HEK293 (cell line): ENCODE data around the gene UNC5B.

Experiments used
- CTCF ChIA-PET: fragments of 350-600 bp; formaldehyde crosslinking; extraction: SDS; loops from one replicate; lab custom pipeline; 2021; ENCODE audit warnings: antibody characterized with exemption; lab: Yijun Ruan, JAX
- POLR2A ChIA-PET: fragments of 300-600 bp; formaldehyde crosslinking; extraction: SDS; loops from one replicate; lab custom pipeline; 2020; ENCODE audit warnings: antibody characterized with exemption, inconsistent platforms; lab: Yijun Ruan, JAX
- H3K27ac ChIP-seq: fragments of 200-500 bp; sonication (Bioruptor generic); 2 replicates; pipeline ENCODE4 v1.5.1; 2014; ENCODE audit warnings: low read depth, low read length, control low read depth, inconsistent platforms; ENCODE audit errors: extremely low read depth
- H3K36me3 ChIP-seq, 2 experiments: fragments of 200-500 bp in 1 of 2; sonication (Bioruptor generic) in 1 of 2; 1 replicate in 1 of 2; 2 replicates in 1 of 2; pipeline ENCODE4 v1.5.1; 2014 to 2017; ENCODE audit warnings: inconsistent platforms in 2 of 2, low read length in 2 of 2; ENCODE audit not compliant: control insufficient read depth in 2 of 2, insufficient read depth in 1 of 2
- H3K4me1 ChIP-seq: fragments of 200-500 bp; sonication (Bioruptor generic); 2 replicates; pipeline ENCODE4 v1.5.1; 2014; ENCODE audit warnings: mild to moderate bottlenecking, low read length, inconsistent platforms; ENCODE audit not compliant: control insufficient read depth, insufficient read depth
- H3K4me3 ChIP-seq: 2 replicates; pipeline ENCODE4 v1.5.1; 2011; ENCODE audit warnings: low read depth, mild to moderate bottlenecking, control low read depth, low read length, moderate library complexity
- H3K9me3 ChIP-seq: fragments of 200-500 bp; sonication (Bioruptor generic); 2 replicates; pipeline ENCODE4 v1.5.1; 2014; ENCODE audit warnings: low read depth, low read length, inconsistent platforms; ENCODE audit not compliant: control insufficient read depth, insufficient read depth
- AEBP2 ChIP-seq: fragments of 450-650 bp; formaldehyde crosslinking; IDR thresholded peaks from 2 replicates; pipeline ENCODE4 v1.5.1; 2016; ENCODE audit warnings: missing biosample characterization, missing genetic modification characterization, borderline replicate concordance
- ATF2 ChIP-seq: fragments of 450-650 bp; formaldehyde crosslinking; IDR thresholded peaks from 2 replicates; pipeline ENCODE4 v1.5.1; 2016; ENCODE audit warnings: missing biosample characterization, missing genetic modification characterization, low read depth
- CTCF ChIP-seq: fragments of 450-650 bp; formaldehyde crosslinking; IDR thresholded peaks from 2 replicates; pipeline ENCODE4 v1.5.1; 2016; ENCODE audit warnings: missing biosample characterization, missing genetic modification characterization
- ELK4 ChIP-seq: IDR thresholded peaks from 2 replicates; pipeline ENCODE4 v1.6.1; 2011; ENCODE audit warnings: mild to moderate bottlenecking, low read depth, low read length, borderline replicate concordance
- GLI4 ChIP-seq: fragments of 450-650 bp; formaldehyde crosslinking; IDR thresholded peaks from 2 replicates; pipeline ENCODE4 v1.5.1; 2016; ENCODE audit warnings: missing biosample characterization, missing genetic modification characterization
- GLIS2 ChIP-seq: fragments of 450-650 bp; formaldehyde crosslinking; IDR thresholded peaks from 2 replicates; pipeline ENCODE4 v1.5.1; 2016; ENCODE audit warnings: missing biosample characterization, missing genetic modification characterization
- KLF10 ChIP-seq: fragments of 450-650 bp; IDR thresholded peaks from 2 replicates; pipeline ENCODE4 v1.5.1; 2018; ENCODE audit warnings: missing biosample characterization, mild to moderate bottlenecking, missing genetic modification characterization
- KLF9 ChIP-seq: fragments of 450-650 bp; formaldehyde crosslinking; IDR thresholded peaks from 2 replicates; pipeline ENCODE4 v1.5.1; 2016; ENCODE audit warnings: missing biosample characterization, missing genetic modification characterization, low read depth
- RBAK ChIP-seq: fragments of 450-650 bp; formaldehyde crosslinking; IDR thresholded peaks from 2 replicates; pipeline ENCODE4 v1.5.1; 2016; ENCODE audit warnings: missing biosample characterization, missing genetic modification characterization
- SCRT1 ChIP-seq: fragments of 450-650 bp; formaldehyde crosslinking; IDR thresholded peaks from 2 replicates; pipeline ENCODE4 v1.5.1; 2016; ENCODE audit warnings: missing biosample characterization, missing genetic modification characterization, borderline replicate concordance
- ZBTB1 ChIP-seq: fragments of 450-650 bp; formaldehyde crosslinking; IDR thresholded peaks from 2 replicates; pipeline ENCODE4 v1.5.1; 2016; ENCODE audit warnings: missing biosample characterization, missing genetic modification characterization
- ZBTB7A ChIP-seq: fragments of 450-650 bp; formaldehyde crosslinking; IDR thresholded peaks from 2 replicates; pipeline ENCODE4 v1.5.1; 2016; ENCODE audit warnings: low read depth, missing biosample characterization, missing genetic modification characterization
- ZNF214 ChIP-seq: fragments of 450-650 bp; formaldehyde crosslinking; IDR thresholded peaks from 2 replicates; pipeline ENCODE4 v1.5.1; 2017; ENCODE audit warnings: missing biosample characterization, mild to moderate bottlenecking, missing genetic modification characterization, borderline replicate concordance
- ZNF26 ChIP-seq: fragments of 450-650 bp; formaldehyde crosslinking; IDR thresholded peaks from 2 replicates; pipeline ENCODE4 v1.5.1; 2016; ENCODE audit warnings: missing biosample characterization, missing genetic modification characterization
- ZNF266 ChIP-seq: fragments of 450-650 bp; formaldehyde crosslinking; IDR thresholded peaks from 2 replicates; pipeline ENCODE4 v1.5.1; 2016; ENCODE audit warnings: missing biosample characterization, missing genetic modification characterization, low read depth
- ZNF274 ChIP-seq, 2 experiments: fragments of 200-500 bp in 1 of 2; fragments of 450-650 bp in 1 of 2; sonication (Bioruptor generic) in 1 of 2; formaldehyde crosslinking in 1 of 2; IDR thresholded peaks; 2 replicates each; pipeline versions ENCODE4 v1.5.1 to v1.6.1; 2014 to 2016; ENCODE audit warnings: borderline replicate concordance in 1 of 2, inconsistent platforms in 1 of 2, low read length in 1 of 2, missing biosample characterization in 1 of 2, missing genetic modification characterization in 1 of 2
- ZNF280C ChIP-seq: fragments of 450-650 bp; formaldehyde crosslinking; IDR thresholded peaks from 2 replicates; pipeline ENCODE4 v1.5.1; 2016; ENCODE audit warnings: missing biosample characterization, missing genetic modification characterization
- ZNF335 ChIP-seq: fragments of 450-650 bp; formaldehyde crosslinking; conservative IDR thresholded peaks from 2 replicates; pipeline ENCODE4 v1.5.1; 2016; ENCODE audit warnings: missing biosample characterization, missing genetic modification characterization
- ZNF362 ChIP-seq: fragments of 450-650 bp; formaldehyde crosslinking; IDR thresholded peaks from 2 replicates; pipeline ENCODE4 v1.5.1; 2016; ENCODE audit warnings: missing biosample characterization, missing genetic modification characterization
- ZNF366 ChIP-seq: fragments of 450-650 bp; formaldehyde crosslinking; conservative IDR thresholded peaks from 2 replicates; pipeline ENCODE4 v1.5.1; 2016; ENCODE audit warnings: missing biosample characterization, missing genetic modification characterization
- ZNF488 ChIP-seq: fragments of 450-650 bp; formaldehyde crosslinking; IDR thresholded peaks from 2 replicates; pipeline ENCODE4 v1.5.1; 2016; ENCODE audit warnings: missing biosample characterization, missing genetic modification characterization
- ZNF558 ChIP-seq: fragments of 450-650 bp; formaldehyde crosslinking; IDR thresholded peaks from 2 replicates; pipeline ENCODE4 v1.5.1; 2016; ENCODE audit warnings: missing biosample characterization, missing genetic modification characterization
- ZNF837 ChIP-seq: fragments of 450-650 bp; formaldehyde crosslinking; IDR thresholded peaks from 2 replicates; pipeline ENCODE4 v1.5.1; 2016; ENCODE audit warnings: missing biosample characterization, missing genetic modification characterization

UNC5B gene

GRCh38 chr10:71191019-71191418 lies 21.4 kb upstream of the UNC5B start (continued):
- TF ChIP-seq ELK4 (no peak), ZNF366 (tag by site-specific recombination) (no peak), ZNF335 (no peak), CTCF (tag by site-specific recombination) (no peak), ZNF266 (tag by site-specific recombination) (no peak), GLIS2 (tag by site-specific recombination) (no peak), KLF9 (no peak)
- TF ChIP-seq, all 188 proteins: peak for 0

- CTCF ChIA-PET, result interaction anchor here (0.6 kb wide), 2 partner anchors 262 to 288 kb away, joined by 3 read pairs; no protein-coding TSS in a partner anchor
- no peaks in the 10 kb centered on the region; the same call in 1 of the 2 replicates for H3K4me1 ChIP-seq
- H3K27ac ChIP-seq, result no peak overlapping the region
- H3K36me3 ChIP-seq, result no peaks in the 10 kb centered on the region
- H3K9me3 ChIP-seq, result no peaks in the 10 kb centered on the region
- H3K4me3 ChIP-seq, result no peak overlapping the region
- no peak for TF ChIP-seq ZNF362 (tag by site-specific recombination)
- no peak for TF ChIP-seq AEBP2 (tag by site-specific recombination)
- no peak for TF ChIP-seq RBAK (tag by site-specific recombination)
- TF ChIP-seq ZNF488 (tag by site-specific recombination), result no peak
- no peak for TF ChIP-seq ZNF837 (tag by site-specific recombination)
- no peak for TF ChIP-seq ZNF558 (tag by site-specific recombination)
- no peak for TF ChIP-seq ZNF280C
- no peak for TF ChIP-seq ATF2
- no peak for TF ChIP-seq ZNF366 (tag by site-specific recombination)
- TF ChIP-seq ZBTB1, result no peak
- no peak for TF ChIP-seq ZNF26 (tag by site-specific recombination)
- no peak for TF ChIP-seq ZNF274 (IDR thresholded peaks at IDR 0.05; ENCODE audit: low read length)
- no peak for TF ChIP-seq ZNF274 (tag by site-specific recombination; IDR thresholded peaks at IDR 0.05; ENCODE audit: borderline replicate concordance)
- TF ChIP-seq SCRT1, result no peak
- TF ChIP-seq GLI4, result no peak
- no peak for TF ChIP-seq ZNF214 (tag by site-specific recombination)
- TF ChIP-seq KLF10 (tag by site-specific recombination), result no peak
- no peak for TF ChIP-seq ZBTB7A (tag by site-specific recombination)
- TF ChIP-seq, all 188 proteins: peak for 0
- POLR2A ChIA-PET, result no interaction called here
Observed at GRCh38 chr10:71191551-71192076, 20.8 kb upstream of the UNC5B start.
